SK-N-SH (cell line): ENCODE data around the gene PHC2. TPM values are rescaled to one million over a fixed set of nuclear protein-coding genes. Genes with fewer than 3 reads are reported as not detected.

Source experiments
- CTCF ChIA-PET: fragments of 300-600, 350-600 bp; formaldehyde crosslinking; extraction: SDS; loops from one replicate; lab custom pipeline; 2021; lab: Yijun Ruan, JAX
- POLR2A ChIA-PET: fragments of 350-600 bp; sonication (Branson Sonifier 250); formaldehyde crosslinking; extraction: SDS; loops from one replicate; lab custom pipeline; 2020; ENCODE audit warnings: antibody characterized with exemption, inconsistent platforms; lab: Yijun Ruan, JAX
- DNase-seq: peaks from one replicate; pipeline ENCODE4 v3.0.0; 2012
- H2AFZ ChIP-seq: fragments of 200-600 bp; sonication (generic); 2 replicates; pipeline ENCODE4 v1.8.1; 2016; ENCODE audit warnings: antibody characterized with exemption, mild to moderate bottlenecking, low read depth
- H3F3A ChIP-seq: fragments of 200-600 bp; sonication (generic); replicated peaks from 2 replicates; pipeline ENCODE3; 2016; ENCODE audit warnings: antibody characterized with exemption, mild to moderate bottlenecking; ENCODE audit not compliant: insufficient read depth
- H3K27ac ChIP-seq, 2 experiments: fragments of 200-500 bp in 1 of 2; fragments of 200-600 bp in 1 of 2; sonication (Bioruptor generic) in 1 of 2; sonication (generic), shearing (Covaris generic) in 1 of 2; 2 replicates each; pipeline versions ENCODE4 v1.5.1 to v1.6.1; 2014 to 2016; ENCODE audit warnings: low read depth in 2 of 2, inconsistent platforms in 1 of 2, low read length in 1 of 2, mild to moderate bottlenecking in 1 of 2, mixed read lengths in 1 of 2
- H3K27me3 ChIP-seq: fragments of 200-600 bp; sonication (generic), shearing (Covaris generic); 2 replicates; pipeline ENCODE4 v1.6.1; 2016; ENCODE audit warnings: mixed run types; ENCODE audit not compliant: insufficient read depth
- H3K36me3 ChIP-seq, 2 experiments: fragments of 200-500 bp in 1 of 2; fragments of 200-600 bp in 1 of 2; sonication (Bioruptor generic) in 1 of 2; sonication (generic) in 1 of 2; replicated peaks in 1 of 2; 2 replicates each; pipeline versions ENCODE3 to v1.5.1; 2014 to 2016; ENCODE audit warnings: low read length in 1 of 2, mild to moderate bottlenecking in 1 of 2; ENCODE audit not compliant: insufficient read depth in 2 of 2, control insufficient read depth in 1 of 2
- H3K4me1 ChIP-seq, 2 experiments: fragments of 200-500 bp in 1 of 2; fragments of 200-600 bp in 1 of 2; sonication (Bioruptor generic) in 1 of 2; sonication (generic), shearing (Covaris generic) in 1 of 2; 2 replicates each; pipeline versions ENCODE4 v1.5.1 to v1.6.1; 2014 to 2016; ENCODE audit warnings: low read depth in 1 of 2, low read length in 1 of 2, mixed run types in 1 of 2; ENCODE audit not compliant: insufficient read depth in 2 of 2, control insufficient read depth in 1 of 2
- H3K4me2 ChIP-seq: fragments of 200-600 bp; sonication (generic), shearing (Covaris generic); 2 replicates; pipeline ENCODE4 v1.6.1; 2017; ENCODE audit warnings: mixed run types
- H3K4me3 ChIP-seq, 2 experiments: fragments of 200-500 bp in 1 of 2; fragments of 200-600 bp in 1 of 2; sonication (Bioruptor generic) in 1 of 2; sonication (generic), shearing (Covaris generic) in 1 of 2; 2 replicates each; pipeline versions ENCODE4 v1.5.1 to v1.8.1; 2014 to 2016; ENCODE audit warnings: low read depth in 2 of 2, inconsistent platforms in 1 of 2, low read length in 1 of 2, mild to moderate bottlenecking in 1 of 2, mixed read lengths in 1 of 2, moderate library complexity in 1 of 2
- H3K79me2 ChIP-seq: fragments of 200-600 bp; sonication (generic); 2 replicates; pipeline ENCODE4 v1.8.1; 2017; ENCODE audit warnings: mild to moderate bottlenecking; ENCODE audit not compliant: insufficient read depth
- H3K9ac ChIP-seq: fragments of 200-600 bp; sonication (generic); 2 replicates; pipeline ENCODE4 v1.6.1; 2017; ENCODE audit warnings: mixed run types
- H3K9me2 ChIP-seq: fragments of 200-600 bp; sonication (generic); 2 replicates; pipeline ENCODE4 v1.6.1; 2017; ENCODE audit warnings: mixed run types
- H3K9me3 ChIP-seq: fragments of 200-600 bp; sonication (generic); 2 replicates; pipeline ENCODE4 v1.6.1; 2017; ENCODE audit warnings: mixed run types, mild to moderate bottlenecking, moderate library complexity
- H4K20me1 ChIP-seq: fragments of 200-600 bp; sonication (generic); 2 replicates; pipeline ENCODE4 v1.6.1; 2017; ENCODE audit warnings: mild to moderate bottlenecking, mixed run types; ENCODE audit not compliant: insufficient read depth
- ELF1 ChIP-seq: IDR thresholded peaks from 2 replicates; pipeline ENCODE4 v1.4.0; 2012
- EP300 ChIP-seq, 2 experiments: IDR thresholded peaks; 2 replicates each; pipeline versions ENCODE4 v1.4.0 to v1.6.1; 2012; ENCODE audit warnings: borderline replicate concordance in 1 of 2, low read depth in 1 of 2, low read length in 1 of 2
- FOSL2 ChIP-seq: IDR thresholded peaks from 2 replicates; pipeline ENCODE4 v1.4.0; 2012; ENCODE audit warnings: low read depth, mild to moderate bottlenecking, moderate library complexity, borderline replicate concordance
- FOXM1 ChIP-seq: IDR thresholded peaks from 2 replicates; pipeline ENCODE4 v1.4.0; 2012; ENCODE audit warnings: low read depth, mild to moderate bottlenecking
- GABPA ChIP-seq: IDR thresholded peaks from 2 replicates; pipeline ENCODE4 v1.4.0; 2012; ENCODE audit warnings: low read depth, mild to moderate bottlenecking
- GATA2 ChIP-seq: sonication (generic); formaldehyde crosslinking; IDR thresholded peaks from 2 replicates; pipeline ENCODE4 v1.5.0; 2020; ENCODE audit warnings: mild to moderate bottlenecking, missing genetic modification reagents
- JUND ChIP-seq: IDR thresholded peaks from 2 replicates; pipeline ENCODE4 v1.4.0; 2012
- MEF2A ChIP-seq: IDR thresholded peaks from 2 replicates; pipeline ENCODE4 v1.4.0; 2012; ENCODE audit warnings: low read depth, borderline replicate concordance
- NFIC ChIP-seq: IDR thresholded peaks from 2 replicates; pipeline ENCODE4 v1.4.0; 2012; ENCODE audit warnings: borderline replicate concordance
- POLR2AphosphoS5 ChIP-seq: IDR thresholded peaks from 2 replicates; pipeline ENCODE4 v1.6.1; 2012; ENCODE audit warnings: low read depth, low read length
- RAD21 ChIP-seq: IDR thresholded peaks from 2 replicates; pipeline ENCODE4 v1.6.1; 2012; ENCODE audit warnings: mild to moderate bottlenecking, low read length
- RFX5 ChIP-seq: IDR thresholded peaks from 2 replicates; pipeline ENCODE4 v1.6.1; 2012; ENCODE audit warnings: mild to moderate bottlenecking, improper control_type of control experiment, low read length
- RXRA ChIP-seq: IDR thresholded peaks from 2 replicates; pipeline ENCODE4 v1.4.0; 2012; ENCODE audit warnings: low read depth, mild to moderate bottlenecking, borderline replicate concordance
- SIN3A ChIP-seq: IDR thresholded peaks from 2 replicates; pipeline ENCODE4 v1.6.1; 2012; ENCODE audit warnings: low read depth, mild to moderate bottlenecking, low read length, moderate library complexity, borderline replicate concordance
- SMC3 ChIP-seq: IDR thresholded peaks from 2 replicates; pipeline ENCODE4 v1.6.1; 2012; ENCODE audit warnings: low read depth, low read length, improper control_type of control experiment
- TCF12 ChIP-seq: IDR thresholded peaks from 2 replicates; pipeline ENCODE4 v1.4.0; 2012
- TEAD4 ChIP-seq: IDR thresholded peaks from 2 replicates; pipeline ENCODE4 v1.4.0; 2012; ENCODE audit warnings: mild to moderate bottlenecking, borderline replicate concordance; ENCODE audit not compliant: insufficient read depth
- WGBS: methylation state at CpG from one replicate; pipeline ENCODE4 v1.1.6; 2017; ENCODE audit warnings: low lambda C conversion rate; 5-methylcytosine and 5-hydroxymethylcytosine counted together
- polyA plus RNA-seq, 3 experiments: library from polyadenylated mRNA; depleted of rRNA; stranded (reverse); fragments of >200 nt; gene quantifications; 2 replicates each; pipeline ENCODE4 v1.2.3, GENCODE V29; 2012
- TF ChIP-seq, protein P1 (sequence below): IDR thresholded peaks from 2 replicates; pipeline ENCODE4 v1.6.1; 2012; ENCODE audit warnings: mild to moderate bottlenecking, low read depth, low read length, moderate library complexity
- TF ChIP-seq, protein P2 (sequence below): IDR thresholded peaks from 2 replicates; pipeline ENCODE4; 2012
- TF ChIP-seq, protein P3 (sequence below): IDR thresholded peaks from 2 replicates; pipeline ENCODE4 v1.4.0; 2012; ENCODE audit warnings: low read depth
- TF ChIP-seq, protein P4 (sequence below): fragments of 200-600 bp; sonication (generic); IDR thresholded peaks from 2 replicates; pipeline ENCODE4 v1.6.1; 2017; ENCODE audit warnings: antibody characterized with exemption, mild to moderate bottlenecking, moderate library complexity
- TF ChIP-seq, protein P5 (sequence below): IDR thresholded peaks from 2 replicates; pipeline ENCODE4 v1.4.0; 2012; ENCODE audit warnings: low read depth, borderline replicate concordance

The PHC2 gene
- polyA plus RNA-seq, 1 of the 3 experiments (the other 2 are of a cell fraction), result 98.7 TPM

DNA sequence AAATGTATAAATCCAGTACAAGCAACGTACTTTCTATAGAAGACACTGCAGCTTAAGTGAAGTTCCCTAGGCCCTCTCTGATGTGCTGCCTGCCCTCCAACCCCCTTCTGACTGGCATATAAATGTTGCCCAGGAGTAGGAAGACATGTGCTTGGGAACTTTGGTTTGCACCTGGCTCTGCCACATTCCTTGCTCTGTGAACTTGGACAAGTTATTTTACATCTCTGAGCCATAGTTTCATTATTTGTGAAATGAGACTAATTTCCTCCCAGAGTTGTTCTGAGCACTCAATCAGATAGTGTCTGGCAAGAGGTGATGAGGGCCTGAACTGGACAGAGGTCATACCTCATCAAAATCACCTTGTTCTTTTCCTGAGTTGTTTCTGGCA is 3.5 kb upstream of the PHC2 start (continued):
- no peak for TF ChIP-seq MEF2A
- TF ChIP-seq TCF12, result no peak
- TF ChIP-seq RFX5, result no peak

DNA sequence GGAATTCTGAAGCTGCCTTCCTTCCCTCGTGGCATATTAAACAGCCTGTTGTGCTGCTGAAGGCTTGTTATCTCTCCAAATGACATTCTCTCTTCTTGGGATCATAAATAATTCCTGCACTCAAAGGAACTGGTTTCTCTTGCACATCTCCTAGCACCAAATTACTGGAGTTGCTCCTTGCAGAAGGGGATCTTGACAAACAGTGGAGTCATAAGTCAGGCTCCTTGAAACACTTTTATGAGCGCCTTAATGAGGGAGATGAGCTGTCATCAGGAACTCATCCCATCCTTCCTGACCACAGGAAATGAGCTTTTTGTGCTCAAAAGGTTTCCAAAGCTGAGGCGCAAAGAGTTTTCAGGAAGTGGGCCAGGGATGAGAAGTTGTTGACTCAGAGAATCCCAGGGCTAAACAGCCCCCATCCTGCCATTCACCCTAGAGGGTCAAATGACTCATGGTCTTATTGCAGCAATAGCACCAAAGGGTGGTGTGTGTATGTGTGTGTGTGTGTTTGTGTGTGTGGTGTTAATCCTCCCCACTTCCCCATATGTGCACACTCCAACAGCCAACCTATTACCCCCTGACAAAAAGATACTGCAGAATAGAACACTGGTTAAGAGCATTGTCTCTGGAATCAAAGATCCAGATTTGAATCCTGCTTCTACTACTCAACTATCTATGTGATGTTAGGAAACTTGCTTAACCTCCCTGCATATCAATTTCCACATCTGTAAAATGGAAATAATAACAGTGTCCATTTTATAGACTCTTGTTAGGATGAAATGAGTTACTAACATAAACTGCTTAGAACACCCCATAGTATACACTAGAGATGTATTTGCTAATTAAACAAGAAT is 2.8 kb upstream of the PHC2 start:
- Histone ChIP-seq H3K36me3 (no peaks in the 10 kb centered on the region), H3K27ac (peak overlapping the region; percentile 76 to 97), H2AFZ (no peak overlapping the region), H3K9ac (peak overlapping the region; percentile 52; the same call in 1 of the 2 replicates), H3K79me2 (peaks cover 7% of the 10 kb centered on the region; the same call in 1 of the 2 replicates), H4K20me1 (no peaks in the 10 kb centered on the region), H3K4me3 (0 out of 4 replicates have a peak overlapping the region, but pooled peaks of 1 of the 2 experiments have one; percentile 6), H3F3A (peaks cover 37% of the 10 kb centered on the region), H3K4me2 (peak overlapping the region; percentile 65), H3K27me3 (no peaks in the 10 kb centered on the region), H3K9me2 (no peaks in the 10 kb centered on the region), H3K4me1 (peaks cover 20 to 47% of the 10 kb centered on the region in 2 experiments), H3K9me3 (no peaks in the 10 kb centered on the region)
- CTCF ChIA-PET, result interaction anchor here (1.1 to 1.2 kb wide), 2 partner anchors 36 to 67 kb away, joined by 3 to 4 read pairs; no protein-coding TSS in a partner anchor
- WGBS, result 7% methylated on average over 3 of the region's 3 CpGs
- TF ChIP-seq GATA2 (CRISPR knock-in tag) (no peak), NFIC (peak; percentile 85), TEAD4 (peak; percentile 96), TCF12 (peak; percentile 96), GABPA (peak; percentile 45; the same call in 1 of the 2 replicates), MEF2A (peak; percentile 78; the same call in 1 of the 2 replicates), SMC3 (no peak), ELF1 (peak; percentile 79), SIN3A (peak; percentile 82; the same call in 1 of the 2 replicates), RAD21 (no peak), POLR2AphosphoS5 (peak; percentile 76; the same call in 1 of the 2 replicates), JUND (peak; percentile 98), RFX5 (no peak), FOSL2 (peak; percentile 99), EP300 (IDR thresholded peaks at IDR 0.05; ENCODE audit: borderline replicate concordance in 1 of 2, low read depth in 1 of 2, low read length in 1 of 2) (peak; percentile 64 to 95), FOXM1 (peak; percentile 81; the same call in 1 of the 2 replicates), RXRA (peak; percentile 98)
- TF ChIP-seq, protein P1, sequence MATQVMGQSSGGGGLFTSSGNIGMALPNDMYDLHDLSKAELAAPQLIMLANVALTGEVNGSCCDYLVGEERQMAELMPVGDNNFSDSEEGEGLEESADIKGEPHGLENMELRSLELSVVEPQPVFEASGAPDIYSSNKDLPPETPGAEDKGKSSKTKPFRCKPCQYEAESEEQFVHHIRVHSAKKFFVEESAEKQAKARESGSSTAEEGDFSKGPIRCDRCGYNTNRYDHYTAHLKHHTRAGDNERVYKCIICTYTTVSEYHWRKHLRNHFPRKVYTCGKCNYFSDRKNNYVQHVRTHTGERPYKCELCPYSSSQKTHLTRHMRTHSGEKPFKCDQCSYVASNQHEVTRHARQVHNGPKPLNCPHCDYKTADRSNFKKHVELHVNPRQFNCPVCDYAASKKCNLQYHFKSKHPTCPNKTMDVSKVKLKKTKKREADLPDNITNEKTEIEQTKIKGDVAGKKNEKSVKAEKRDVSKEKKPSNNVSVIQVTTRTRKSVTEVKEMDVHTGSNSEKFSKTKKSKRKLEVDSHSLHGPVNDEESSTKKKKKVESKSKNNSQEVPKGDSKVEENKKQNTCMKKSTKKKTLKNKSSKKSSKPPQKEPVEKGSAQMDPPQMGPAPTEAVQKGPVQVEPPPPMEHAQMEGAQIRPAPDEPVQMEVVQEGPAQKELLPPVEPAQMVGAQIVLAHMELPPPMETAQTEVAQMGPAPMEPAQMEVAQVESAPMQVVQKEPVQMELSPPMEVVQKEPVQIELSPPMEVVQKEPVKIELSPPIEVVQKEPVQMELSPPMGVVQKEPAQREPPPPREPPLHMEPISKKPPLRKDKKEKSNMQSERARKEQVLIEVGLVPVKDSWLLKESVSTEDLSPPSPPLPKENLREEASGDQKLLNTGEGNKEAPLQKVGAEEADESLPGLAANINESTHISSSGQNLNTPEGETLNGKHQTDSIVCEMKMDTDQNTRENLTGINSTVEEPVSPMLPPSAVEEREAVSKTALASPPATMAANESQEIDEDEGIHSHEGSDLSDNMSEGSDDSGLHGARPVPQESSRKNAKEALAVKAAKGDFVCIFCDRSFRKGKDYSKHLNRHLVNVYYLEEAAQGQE, result peak; percentile 70; the same call in 1 of the 2 replicates
- TF ChIP-seq, protein P2, sequence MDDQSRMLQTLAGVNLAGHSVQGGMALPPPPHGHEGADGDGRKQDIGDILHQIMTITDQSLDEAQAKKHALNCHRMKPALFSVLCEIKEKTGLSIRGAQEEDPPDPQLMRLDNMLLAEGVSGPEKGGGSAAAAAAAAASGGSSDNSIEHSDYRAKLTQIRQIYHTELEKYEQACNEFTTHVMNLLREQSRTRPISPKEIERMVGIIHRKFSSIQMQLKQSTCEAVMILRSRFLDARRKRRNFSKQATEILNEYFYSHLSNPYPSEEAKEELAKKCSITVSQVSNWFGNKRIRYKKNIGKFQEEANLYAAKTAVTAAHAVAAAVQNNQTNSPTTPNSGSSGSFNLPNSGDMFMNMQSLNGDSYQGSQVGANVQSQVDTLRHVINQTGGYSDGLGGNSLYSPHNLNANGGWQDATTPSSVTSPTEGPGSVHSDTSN, result peak; percentile 95
- TF ChIP-seq, protein P3, sequence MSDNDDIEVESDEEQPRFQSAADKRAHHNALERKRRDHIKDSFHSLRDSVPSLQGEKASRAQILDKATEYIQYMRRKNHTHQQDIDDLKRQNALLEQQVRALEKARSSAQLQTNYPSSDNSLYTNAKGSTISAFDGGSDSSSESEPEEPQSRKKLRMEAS, result peak; percentile 67; the same call in 1 of the 2 replicates
- TF ChIP-seq, protein P4, sequence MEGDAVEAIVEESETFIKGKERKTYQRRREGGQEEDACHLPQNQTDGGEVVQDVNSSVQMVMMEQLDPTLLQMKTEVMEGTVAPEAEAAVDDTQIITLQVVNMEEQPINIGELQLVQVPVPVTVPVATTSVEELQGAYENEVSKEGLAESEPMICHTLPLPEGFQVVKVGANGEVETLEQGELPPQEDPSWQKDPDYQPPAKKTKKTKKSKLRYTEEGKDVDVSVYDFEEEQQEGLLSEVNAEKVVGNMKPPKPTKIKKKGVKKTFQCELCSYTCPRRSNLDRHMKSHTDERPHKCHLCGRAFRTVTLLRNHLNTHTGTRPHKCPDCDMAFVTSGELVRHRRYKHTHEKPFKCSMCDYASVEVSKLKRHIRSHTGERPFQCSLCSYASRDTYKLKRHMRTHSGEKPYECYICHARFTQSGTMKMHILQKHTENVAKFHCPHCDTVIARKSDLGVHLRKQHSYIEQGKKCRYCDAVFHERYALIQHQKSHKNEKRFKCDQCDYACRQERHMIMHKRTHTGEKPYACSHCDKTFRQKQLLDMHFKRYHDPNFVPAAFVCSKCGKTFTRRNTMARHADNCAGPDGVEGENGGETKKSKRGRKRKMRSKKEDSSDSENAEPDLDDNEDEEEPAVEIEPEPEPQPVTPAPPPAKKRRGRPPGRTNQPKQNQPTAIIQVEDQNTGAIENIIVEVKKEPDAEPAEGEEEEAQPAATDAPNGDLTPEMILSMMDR, result no peak
- TF ChIP-seq, protein P5, sequence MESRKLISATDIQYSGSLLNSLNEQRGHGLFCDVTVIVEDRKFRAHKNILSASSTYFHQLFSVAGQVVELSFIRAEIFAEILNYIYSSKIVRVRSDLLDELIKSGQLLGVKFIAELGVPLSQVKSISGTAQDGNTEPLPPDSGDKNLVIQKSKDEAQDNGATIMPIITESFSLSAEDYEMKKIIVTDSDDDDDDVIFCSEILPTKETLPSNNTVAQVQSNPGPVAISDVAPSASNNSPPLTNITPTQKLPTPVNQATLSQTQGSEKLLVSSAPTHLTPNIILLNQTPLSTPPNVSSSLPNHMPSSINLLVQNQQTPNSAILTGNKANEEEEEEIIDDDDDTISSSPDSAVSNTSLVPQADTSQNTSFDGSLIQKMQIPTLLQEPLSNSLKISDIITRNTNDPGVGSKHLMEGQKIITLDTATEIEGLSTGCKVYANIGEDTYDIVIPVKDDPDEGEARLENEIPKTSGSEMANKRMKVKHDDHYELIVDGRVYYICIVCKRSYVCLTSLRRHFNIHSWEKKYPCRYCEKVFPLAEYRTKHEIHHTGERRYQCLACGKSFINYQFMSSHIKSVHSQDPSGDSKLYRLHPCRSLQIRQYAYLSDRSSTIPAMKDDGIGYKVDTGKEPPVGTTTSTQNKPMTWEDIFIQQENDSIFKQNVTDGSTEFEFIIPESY, result peak; percentile 87
- POLR2A ChIA-PET, result no interaction called here
- no peak for DNase-seq
